GM19035 (cell line): ENCODE data around the gene ANKRD13D.

Source experiments
- ATAC-seq: cut with Tn5 transposase; IDR thresholded peaks from one replicate; pipeline ENCODE4 v1.9.1; 2021; ENCODE audit not compliant: unreplicated experiment

ANKRD13D gene

GRCh38 chr11:67261946-67262681 is 27.0 kb upstream of the ANKRD13D start:
- no peak for ATAC-seq

- no peak for ATAC-seq
Observed at GRCh38 chr11:67262731-67263675, 26.1 kb upstream of the ANKRD13D start.

GRCh38 chr11:67264260-67264659 is 24.8 kb upstream of the ANKRD13D start:
- ATAC-seq = no peak

GRCh38 chr11:67264877-67265632 is 24.0 kb upstream of the ANKRD13D start:
- ATAC-seq = no peak

GRCh38 chr11:67265633-67266448 is 23.3 kb upstream of the ANKRD13D start:
- peak; percentile 36 for ATAC-seq

- peak; percentile 3 for ATAC-seq
Observed at GRCh38 chr11:67266449-67267187, 22.5 kb upstream of the ANKRD13D start, which contains the start of gene GRK2. GRK2 (plus strand) TSS chr11:67266473; CDS start chr11:67266700, 227 bp downstream.

GRCh38 chr11:67267188-67268080 is 21.7 kb upstream of the ANKRD13D start:
- peak; percentile 3 for ATAC-seq

- ATAC-seq = peak; percentile 42
Observed at GRCh38 chr11:67268081-67268961, 20.8 kb upstream of the ANKRD13D start.

GRCh38 chr11:67268962-67269268 is 20.2 kb upstream of the ANKRD13D start:
- no peak for ATAC-seq

- ATAC-seq = no peak
Observed at GRCh38 chr11:67269401-67270255, 19.5 kb upstream of the ANKRD13D start.

- ATAC-seq = no peak
Observed at GRCh38 chr11:67270256-67271204, 18.6 kb upstream of the ANKRD13D start.

- no peak for ATAC-seq
Observed at GRCh38 chr11:67271205-67271540, 17.9 kb upstream of the ANKRD13D start.

- no peak for ATAC-seq
Observed at GRCh38 chr11:67271541-67272284, 17.4 kb upstream of the ANKRD13D start.

- ATAC-seq = no peak
Observed at GRCh38 chr11:67272327-67273259, 16.5 kb upstream of the ANKRD13D start.
